Fibroblast of skin of back (primary cell): ENCODE data around the gene DAGLA.
"Not testable (repeated sequence)": the region's sequence is repeated elsewhere in the genome, so short reads cannot be mapped to it uniquely, and the experiment has no call there.

Source experiments
- DNase-seq: peaks from one replicate; pipeline ENCODE4 v3.0.0-alpha.2; 2013

DAGLA gene

DNA sequence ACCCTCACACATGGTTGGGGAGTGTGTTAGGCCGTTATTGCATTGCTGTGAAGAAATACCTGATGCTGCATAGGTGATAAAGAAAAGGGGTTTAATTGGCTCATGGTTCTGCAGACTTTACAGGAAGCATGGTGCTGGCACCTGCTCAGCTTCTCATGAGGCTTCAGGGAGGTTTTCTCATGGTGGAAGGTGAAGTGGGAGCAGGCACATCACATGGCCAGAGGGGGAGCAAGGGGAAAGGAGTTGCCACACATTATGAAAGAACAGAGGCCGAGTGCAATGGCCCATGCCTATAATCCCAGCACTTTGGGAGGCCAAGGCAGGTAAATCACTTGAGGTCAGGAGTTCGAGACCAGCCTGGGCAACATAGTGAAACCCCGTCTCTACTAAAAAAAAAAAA is 19.2 kb upstream of the DAGLA start:
- not testable (repeated sequence) for DNase-seq

DNA sequence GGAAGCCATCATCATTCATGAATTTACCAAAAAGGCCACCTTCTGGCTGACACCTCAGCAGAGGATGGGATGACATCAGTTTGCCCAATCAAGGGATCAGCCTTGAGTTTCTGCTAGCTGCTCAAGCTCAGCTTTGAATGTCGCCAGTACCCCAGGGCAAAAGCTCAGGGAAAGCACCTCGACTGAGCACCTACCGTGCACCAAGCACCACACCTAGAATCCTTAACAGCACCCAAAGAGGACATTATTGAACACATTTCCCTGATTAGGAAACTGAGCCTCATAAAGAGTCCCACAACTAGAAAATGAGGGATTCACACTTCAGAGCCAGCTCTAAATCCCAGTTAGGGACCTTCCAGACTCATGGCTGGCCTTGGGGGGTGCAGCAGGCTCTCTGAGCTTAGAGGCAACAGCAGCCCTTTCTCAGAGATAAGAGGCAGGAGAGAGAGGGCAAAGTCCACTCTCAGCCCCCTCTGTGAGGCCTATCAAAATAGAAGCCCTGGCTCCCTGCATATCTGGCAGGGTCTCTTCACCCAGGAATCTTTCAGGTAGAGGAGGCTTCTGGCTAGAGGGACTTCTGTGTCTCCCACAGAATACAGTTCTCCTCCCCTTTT is 13.4 kb upstream of the DAGLA start:
- DNase-seq = no peak

DNA sequence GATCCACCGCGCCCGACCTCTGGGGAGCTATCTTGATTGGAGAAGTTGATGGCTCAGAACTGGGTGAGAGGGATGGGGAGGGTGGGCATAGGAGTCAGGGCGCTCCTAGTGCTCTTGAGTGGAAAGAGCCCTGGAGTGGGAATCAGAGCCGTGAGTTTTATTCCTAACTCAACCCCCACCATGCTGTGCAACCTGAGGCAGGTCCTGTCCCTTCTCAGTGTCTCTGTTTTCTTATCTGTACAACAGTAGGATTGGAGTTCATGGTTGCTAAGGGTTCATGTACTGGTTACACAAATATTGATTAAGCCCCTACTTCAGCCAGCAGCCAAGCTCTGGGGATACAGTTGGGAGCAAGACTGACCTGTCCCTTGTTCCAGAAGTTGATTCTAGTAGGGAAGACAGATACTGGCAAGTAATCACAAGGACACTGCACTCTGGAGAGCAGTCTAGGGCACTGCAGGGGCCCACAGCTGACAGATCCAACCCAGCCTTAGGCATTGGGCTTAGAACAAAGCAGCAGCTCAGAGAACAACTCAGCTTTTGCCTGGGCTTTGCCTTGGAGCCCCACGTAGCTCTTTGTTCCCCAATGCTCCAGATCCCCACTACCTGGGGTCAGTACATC is 12.4 kb upstream of the DAGLA start:
- DNase-seq = no peak

DNA sequence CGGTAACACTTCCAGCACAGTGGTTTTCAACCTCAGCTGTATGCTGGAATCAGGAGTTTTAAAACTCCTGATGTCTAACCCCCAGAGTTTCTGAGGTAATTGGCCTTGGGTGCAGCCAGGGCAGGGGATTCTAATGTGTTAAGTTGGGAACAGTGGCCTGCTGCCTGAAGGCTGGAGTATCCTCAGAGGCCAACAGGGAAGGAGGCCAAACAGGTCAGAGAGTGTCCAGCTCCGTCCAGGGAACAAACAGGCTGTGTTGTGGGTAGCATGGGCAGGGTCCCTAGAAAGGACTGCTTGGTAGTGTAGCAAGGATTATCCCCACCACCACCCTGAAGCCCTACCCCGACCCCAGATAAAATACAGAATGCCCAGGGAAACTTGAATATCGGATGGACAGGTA is 10.8 kb upstream of the DAGLA start:
- DNase-seq = no peak

DNA sequence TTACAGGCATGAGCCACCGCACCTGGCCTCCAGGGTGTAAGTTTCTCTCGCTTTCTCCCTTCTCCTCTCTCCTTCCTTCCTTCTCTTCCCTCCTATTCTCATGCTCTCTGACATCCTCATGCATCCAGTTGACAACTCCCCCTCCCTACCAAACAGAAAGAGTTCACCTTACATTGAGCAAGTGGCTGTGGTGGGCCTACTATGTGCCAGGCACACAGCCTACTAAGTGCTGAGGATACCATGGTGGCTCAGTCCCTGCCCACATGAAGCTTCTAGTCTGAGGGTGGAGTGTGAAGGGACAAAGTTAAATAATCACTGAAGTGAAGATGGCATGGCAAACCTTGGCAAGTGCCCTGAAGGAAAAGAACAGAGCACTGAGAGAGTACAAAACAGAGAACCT is 9.6 kb upstream of the DAGLA start:
- DNase-seq = no peak

DNA sequence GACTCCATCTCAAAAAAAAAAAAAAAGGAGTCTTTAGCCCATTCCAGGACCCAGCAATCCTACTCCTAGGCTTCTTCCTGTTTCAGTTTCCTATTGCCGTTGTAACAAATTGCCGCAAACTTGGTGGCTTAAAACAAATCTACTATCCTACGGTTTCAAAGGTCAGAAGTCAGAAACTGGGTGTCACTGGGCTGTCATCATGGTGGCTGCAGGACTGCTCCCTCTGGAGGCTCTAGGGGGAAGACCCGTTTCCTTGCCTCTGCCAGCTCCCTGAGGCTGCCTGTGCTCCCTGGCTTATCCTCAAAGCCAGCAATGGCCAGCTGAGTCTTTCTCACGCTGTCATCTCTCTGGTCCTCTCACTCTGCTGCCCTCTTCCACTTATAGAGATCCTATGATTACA is 8.7 kb upstream of the DAGLA start:
- no peak for DNase-seq

DNA sequence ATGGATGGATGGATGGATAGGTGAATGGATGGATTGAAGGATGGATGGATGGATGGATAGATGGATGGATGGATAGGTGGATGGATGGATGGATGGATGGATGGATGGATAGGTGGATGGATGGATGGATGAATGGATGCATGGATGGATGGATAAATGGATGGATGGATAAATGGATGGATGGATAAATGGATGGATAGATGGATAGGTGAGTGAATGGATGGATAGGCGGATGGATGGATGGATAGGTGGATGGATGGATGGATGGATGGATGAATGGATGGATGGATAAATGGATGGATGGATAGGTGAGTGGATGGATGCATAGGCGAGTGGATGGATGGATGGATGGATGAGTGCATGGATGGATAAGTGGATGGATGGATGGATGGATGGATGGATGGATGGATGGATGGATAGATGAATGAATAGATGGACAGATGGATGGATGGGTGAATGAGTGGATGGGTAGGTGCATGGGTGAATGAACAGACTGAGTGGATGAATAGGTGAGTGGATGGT is 6.2 kb upstream of the DAGLA start:
- DNase-seq = not testable (repeated sequence)

DNA sequence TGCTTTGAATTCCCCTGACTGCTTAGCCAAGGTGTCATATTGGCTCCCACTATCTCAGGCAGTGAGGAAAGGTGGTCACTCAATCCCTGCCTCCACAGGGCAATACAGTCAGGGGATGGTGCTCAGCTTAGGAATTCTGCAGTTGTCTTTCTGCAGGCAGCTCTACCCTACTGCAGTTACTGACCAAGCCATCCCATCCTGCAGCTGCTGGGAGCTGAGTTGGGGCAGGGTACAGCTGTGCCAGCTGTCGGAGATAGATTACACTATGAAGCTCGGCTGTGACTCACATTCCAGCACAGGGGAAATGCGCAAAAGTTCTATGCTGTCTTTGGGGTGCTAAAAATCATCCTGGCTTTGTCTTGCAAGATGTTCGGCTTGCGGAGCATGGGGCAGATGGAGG is 4.4 kb upstream of the DAGLA start:
- DNase-seq = no peak

DNA sequence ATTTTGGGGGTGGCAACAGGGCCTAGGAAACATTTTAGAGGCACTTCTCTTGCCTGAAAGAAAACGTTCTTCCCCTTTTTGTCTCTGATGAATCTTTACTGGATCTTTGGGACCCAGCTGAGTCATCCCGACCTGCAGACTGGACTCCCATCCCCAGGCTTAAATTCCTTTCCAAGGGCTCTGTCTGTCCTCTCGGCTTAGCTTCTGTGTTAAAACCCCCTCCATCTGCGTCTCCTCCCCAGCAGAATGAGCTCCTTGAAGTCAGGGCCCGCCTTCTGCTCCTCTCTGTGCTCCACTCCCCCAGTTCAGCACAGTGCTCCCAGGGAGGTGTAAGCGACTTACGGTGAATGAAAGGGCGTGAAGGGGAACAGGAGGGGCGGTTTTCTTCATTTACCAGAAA is 895 bp upstream of the DAGLA start:
- DNase-seq = no peak

DNA sequence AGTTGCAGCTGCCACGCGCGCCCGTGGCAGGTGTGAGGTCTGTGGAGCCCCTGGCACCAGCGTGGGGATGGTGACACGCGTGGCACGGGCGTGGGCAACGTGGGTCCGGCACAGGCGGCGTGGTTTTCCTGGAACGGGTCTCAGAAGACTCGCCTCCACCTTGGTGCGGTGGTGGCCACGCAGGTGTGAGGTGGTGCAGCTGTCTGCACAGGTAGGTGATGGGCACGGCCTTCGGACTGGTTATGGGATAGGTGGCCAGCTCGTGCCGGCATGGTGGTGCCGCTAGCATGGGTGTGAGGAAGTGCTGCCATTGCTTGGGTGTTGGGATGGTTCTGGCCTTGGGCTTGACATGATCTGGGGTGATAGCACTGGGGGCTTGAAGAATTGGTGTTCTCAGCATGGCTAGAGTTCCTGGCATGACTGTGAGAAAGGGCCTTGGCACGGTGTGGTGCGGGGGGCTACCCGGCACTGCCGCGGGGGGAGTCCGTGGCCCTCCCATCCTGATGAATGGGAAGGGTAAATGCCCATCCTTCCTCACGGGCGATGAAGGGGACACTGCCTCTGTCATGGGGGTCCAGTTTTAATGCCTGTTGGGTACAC is 531 bp downstream of the DAGLA start:
- no peak for DNase-seq

DNA sequence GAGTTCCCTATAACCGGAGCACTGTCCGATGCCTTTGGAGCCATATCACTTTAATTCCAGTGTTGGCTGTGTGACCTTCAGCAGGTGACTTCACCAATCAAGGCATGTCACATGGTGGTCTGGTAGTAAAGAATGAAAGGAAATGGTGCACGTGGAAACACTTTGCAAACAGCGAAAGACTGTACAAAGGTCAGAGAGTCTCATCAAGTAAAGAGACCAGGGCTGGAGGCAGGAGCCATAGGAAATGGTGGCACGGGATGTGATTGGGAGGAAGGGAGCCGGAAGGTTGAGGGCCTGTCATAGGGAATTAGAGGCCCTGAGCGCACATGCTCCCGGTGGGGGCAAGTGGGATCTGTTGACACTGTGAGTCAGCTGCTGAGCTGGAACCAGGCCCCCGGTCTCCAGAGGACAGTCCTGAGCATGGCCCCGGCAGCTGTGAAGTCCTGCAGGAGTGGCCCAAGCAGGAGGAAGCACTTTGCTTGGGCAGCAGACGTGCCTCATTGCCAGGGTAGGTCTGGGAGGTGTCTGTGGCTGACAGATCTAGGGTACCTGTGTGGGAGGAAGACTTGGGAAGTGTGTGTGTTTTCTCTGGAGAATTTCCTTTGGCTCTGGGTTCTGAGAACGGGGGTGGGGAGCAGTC is 2.0 kb downstream of the DAGLA start:
- peak; percentile 90 for DNase-seq

DNA sequence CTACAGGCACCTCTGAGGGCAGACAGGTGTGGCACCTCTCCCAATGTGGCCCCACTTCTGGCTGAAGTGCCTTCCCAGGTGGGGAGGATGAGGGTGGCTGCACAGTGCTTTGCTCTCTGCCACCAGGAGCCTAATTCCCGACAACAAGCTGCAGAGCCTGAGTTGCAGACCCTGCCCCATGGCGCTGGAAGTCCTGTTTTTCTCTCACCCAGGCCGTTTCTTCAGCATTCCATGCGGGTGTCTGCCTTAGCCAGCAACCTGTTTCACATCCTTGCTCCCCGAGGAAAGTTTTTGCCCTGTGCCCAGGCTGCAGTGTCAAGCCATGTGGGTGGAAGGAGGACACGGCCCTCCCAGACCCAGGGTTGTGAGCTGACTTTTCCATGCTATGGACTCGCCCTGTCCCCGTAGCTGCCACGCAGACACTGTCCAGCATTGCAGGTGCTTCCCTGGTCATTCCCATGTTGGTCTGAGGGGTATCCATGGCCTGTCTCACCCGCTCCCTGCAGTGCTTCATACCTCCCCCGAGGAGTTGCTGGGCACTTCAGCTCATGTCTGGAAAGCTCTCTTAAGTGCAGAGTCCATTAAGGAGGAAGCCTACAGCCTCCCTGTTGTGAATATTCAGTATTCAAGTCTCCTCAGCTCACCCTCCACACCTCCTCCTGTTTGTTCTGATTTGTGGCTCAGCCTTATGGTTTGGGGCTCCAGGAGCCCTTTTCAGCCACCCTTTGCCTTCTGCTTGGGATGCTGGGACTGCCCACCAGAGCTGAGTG is 2.9 kb downstream of the DAGLA start:
- no peak for DNase-seq

DNA sequence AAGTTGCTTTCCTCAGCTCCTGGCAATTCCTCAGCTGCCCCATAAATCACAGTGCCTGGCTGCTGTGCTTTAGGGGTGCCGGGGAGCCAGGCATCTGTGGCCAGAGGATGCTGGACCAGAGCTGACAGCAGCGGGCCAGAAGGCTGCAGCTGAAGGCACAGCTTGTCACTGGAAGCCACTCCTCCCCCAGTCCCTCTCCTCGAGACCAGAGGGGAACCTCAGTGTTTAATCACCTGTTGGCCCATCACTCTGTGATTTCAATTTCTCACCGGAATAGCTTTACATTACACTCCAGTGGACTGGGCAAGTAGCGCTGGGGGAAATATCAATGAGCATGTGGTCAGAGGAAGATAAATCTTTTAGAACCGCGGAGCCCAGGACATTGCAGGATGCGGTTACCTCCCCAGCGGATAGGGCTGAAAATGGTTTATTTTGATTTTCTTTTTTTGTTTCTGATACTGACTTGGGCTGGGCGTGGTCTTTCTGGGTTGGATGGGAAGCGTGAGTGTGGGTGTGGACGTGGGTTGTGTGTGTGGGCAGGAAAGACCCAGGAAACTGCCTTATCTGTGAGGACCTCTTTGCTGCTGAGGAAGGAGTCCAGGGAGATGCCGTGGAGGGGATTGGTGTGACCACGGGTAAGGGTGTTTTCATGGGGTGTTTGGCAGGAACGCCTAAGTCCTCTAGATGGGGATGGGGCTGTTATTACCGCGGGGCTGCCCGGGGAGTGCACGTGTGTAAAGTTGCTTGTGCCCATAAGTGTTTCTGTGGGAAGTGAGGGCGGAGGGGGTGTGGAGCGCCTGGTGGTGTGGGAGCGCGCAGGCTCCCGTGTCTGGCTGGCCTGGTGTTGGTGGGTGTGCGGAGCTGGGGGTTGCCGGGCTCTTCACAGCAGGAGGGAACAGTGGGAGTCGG is 4.0 kb downstream of the DAGLA start:
- no peak for DNase-seq

DNA sequence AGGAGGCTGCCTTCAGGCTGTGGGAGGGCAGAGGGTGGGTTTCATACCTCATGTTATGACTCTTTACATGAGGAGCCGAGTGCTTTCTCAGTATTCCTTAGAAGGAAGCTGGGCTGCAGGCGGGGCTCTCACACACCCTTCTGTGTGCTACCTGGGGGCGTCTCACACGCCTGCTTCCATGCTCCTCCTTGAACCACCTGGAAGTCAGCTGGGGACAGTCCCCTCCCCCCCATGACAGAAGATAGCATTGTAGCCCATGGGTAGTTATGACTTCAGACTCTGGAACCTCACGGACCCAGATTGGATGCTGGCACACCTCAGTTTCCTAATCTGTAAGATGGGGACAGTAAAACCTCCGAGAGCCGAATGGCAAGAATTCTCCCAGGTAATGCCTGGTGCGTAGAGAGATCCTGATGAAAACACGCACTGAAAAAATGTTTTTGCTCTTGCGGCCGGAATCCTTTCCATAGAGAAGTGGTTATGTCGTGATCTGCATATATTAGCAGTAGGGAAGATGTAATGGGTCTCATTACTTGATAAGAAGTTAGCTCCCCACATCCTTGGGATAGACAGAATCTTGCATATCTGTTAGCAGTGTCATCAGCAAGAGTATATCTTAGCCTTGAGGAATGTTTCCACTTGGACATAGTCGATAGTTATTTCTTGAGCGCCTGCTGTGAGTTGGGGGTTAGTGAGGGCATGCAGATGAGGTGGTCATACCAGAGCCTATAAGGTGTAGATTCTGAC is 4.9 kb downstream of the DAGLA start:
- DNase-seq = peak; percentile 70

DNA sequence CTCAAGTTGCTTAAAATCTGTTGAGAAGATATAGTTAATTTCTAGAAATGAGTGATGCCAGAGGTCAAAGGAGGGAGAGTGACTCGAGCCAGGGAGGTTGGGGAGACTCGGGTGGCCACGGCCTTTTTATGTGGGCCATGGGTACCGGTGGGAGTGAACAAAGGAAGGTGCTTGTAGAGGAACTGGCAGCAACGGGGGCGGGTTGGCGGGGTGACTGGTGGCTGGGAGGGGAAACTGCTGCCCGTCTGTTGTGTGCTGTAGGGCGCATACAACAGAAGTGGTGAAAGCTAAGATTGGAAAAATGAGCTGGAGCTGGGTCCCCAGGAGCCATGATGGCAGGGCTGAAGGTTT is 5.4 kb downstream of the DAGLA start:
- DNase-seq = no peak

DNA sequence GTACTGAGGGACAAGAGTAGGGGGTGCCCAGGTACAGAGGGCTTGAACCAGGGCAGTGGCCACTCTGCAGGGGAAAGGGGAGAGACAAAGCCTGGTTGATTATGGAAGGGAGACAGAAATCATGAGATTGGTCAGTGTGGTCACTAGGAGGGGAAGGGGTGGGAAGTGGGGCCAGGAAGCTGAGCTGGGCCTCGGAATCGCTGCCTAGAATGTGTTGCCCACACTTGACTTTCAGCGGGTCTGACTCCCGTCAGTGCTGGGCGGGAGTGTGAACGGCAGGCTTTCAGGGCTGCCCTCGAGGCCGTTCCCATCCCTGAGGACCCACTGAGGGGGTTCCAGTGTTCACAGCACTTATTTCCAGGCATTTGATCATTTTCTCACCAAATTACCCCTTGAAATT is 5.9 kb downstream of the DAGLA start:
- no peak for DNase-seq

DNA sequence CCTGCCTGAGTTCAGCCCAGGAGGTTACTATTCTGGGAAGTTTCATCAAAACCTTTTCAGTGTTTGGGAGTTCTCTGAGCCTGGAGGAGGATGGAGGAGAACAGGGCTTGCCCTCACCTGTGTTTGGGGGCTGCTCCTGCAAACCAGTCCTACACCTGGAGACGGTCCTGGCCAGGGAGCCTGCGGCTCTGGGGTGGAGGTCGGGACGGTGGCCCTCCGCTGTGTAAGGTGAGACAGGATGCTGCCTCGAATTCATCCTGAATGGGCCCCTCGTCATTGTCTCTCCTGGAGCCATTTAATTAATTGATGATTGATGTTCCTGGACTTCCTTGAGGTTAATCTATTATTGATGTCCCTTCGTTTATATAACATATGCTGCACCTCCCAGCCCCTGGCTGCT is 6.3 kb downstream of the DAGLA start:
- no peak for DNase-seq

DNA sequence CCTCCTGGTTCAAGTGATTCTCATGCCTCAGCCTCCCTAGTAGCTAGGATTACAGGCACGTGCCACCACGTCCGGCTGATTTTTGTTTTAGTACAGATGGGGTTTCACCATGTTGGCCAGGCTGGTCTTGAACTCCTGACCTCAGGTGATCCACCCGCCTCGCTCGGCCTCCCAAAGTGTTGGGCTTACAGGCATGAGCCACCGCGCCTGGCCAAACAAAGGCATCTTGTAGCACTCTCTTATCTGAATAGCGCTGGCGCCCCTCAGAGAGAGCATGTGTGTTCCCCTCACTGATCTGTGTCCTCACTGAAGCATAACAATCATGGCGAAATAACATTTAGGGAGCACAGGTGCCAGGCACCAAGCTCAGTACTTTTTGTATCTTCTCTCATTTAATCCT is 7.2 kb downstream of the DAGLA start:
- DNase-seq = no peak

DNA sequence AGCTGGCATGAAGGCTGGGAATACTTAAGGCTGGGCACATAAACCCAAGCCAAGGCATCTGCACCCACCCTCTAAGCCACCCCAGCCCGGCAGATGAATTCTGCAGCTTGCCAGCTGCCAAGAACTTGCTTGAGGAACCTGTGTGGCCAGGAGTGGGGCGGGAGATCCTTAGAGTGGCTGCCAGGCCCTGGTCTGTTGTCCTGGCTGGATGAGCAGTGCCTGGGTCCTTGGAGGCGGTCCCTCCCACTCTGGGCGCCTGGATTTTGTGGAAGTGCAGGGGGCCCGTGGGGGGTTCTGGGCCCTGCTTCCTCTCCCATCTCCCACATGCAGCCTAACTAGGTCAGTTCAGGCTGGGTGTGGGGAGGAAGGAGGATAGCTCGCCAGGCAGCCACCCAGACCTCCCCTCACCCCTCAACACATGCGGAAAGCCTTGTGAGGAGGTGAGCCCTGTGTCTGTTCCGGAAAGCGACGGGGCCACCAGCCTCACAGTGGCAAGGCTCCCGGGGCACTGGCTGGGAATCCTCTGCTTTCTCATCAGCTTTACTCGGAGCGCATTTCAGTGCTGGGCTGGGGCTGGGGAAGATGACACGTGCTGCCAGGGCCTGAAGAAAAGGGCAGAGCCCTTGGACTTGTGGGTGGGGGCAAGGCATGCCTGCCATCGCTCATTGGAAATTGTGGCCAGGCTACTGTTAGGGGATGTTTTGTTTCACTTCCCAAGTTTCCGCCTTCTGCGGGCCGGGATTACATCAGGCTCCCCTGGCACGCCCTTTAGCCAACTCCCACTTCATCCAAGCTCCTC is 8.4 kb downstream of the DAGLA start:
- peak; percentile 85 for DNase-seq

DNA sequence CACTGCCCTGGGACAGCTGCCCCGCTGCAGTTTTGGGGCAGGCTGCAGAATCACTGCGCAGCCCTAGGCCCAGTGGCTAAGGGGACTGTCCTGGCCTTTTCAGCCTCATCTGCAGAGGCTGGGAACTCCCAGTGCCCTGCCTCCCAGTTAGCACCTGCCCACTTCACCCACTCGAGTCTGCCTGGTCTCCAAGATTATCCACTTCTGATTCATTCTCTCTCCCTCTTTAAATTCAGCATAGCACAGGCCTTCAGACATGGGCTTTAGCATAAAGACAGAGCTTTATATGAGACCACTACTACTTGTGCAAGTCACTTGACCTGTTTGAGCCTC is 8.9 kb downstream of the DAGLA start:
- no peak for DNase-seq
